GM12874 (cell line): ENCODE measurements around the gene ADGRD1.

Experiments
- TF ChIP-seq, protein P1 (sequence below): IDR thresholded peaks from 2 replicates; pipeline ENCODE4 v1.5.1; 2011; ENCODE audit warnings: low read depth, mild to moderate bottlenecking, control low read depth, low read length, moderate library complexity; ENCODE audit not compliant: insufficient read depth

ADGRD1 gene

GRCh38 chr12:130960058-130960457 is 6.4 kb downstream of the ADGRD1 start:
- TF ChIP-seq, protein P1, sequence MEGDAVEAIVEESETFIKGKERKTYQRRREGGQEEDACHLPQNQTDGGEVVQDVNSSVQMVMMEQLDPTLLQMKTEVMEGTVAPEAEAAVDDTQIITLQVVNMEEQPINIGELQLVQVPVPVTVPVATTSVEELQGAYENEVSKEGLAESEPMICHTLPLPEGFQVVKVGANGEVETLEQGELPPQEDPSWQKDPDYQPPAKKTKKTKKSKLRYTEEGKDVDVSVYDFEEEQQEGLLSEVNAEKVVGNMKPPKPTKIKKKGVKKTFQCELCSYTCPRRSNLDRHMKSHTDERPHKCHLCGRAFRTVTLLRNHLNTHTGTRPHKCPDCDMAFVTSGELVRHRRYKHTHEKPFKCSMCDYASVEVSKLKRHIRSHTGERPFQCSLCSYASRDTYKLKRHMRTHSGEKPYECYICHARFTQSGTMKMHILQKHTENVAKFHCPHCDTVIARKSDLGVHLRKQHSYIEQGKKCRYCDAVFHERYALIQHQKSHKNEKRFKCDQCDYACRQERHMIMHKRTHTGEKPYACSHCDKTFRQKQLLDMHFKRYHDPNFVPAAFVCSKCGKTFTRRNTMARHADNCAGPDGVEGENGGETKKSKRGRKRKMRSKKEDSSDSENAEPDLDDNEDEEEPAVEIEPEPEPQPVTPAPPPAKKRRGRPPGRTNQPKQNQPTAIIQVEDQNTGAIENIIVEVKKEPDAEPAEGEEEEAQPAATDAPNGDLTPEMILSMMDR = no peak

DNA sequence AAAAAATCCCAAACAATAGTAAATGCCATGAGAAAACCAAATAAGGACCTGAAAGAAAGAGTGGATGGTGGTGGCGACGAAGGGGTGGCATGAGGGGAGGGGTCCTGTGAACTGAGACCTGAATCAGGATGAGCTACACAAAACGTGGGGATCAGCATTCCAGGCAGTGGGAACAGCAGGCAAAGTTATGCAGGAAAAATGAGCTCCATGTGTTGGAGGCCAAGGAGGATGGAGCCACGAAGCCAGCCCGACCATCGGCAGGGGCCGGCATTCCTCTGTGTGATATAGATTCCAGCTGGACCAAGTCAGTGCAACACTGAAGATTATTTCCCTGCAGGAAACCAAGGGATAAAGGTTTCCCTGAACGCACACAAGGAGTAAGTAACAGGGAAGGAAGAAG is 7.1 kb downstream of the ADGRD1 start:
- TF ChIP-seq, protein P1 = no peak

- TF ChIP-seq, protein P1 = no peak
Measured at GRCh38 chr12:130961921-130962451, 8.3 kb downstream of the ADGRD1 start.

DNA sequence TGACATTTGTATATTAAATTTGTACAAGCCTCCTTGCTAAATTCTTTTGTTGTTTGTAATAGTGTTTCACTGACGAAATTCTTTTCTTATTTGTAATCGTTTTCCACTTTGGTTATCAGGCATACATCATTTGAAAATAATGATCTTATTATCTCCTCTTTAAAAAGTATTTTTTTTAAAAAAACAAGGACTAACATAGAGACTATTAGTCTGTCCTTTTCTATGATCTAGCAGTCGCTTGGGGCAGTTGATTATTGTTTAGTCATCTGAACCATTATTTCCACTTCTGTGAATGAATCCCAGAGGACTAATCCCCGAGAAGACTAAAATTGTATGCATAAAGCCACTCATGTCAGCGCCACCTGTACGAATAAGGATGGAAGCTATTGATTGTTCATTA is 11.5 kb downstream of the ADGRD1 start:
- TF ChIP-seq, protein P1 = no peak

DNA sequence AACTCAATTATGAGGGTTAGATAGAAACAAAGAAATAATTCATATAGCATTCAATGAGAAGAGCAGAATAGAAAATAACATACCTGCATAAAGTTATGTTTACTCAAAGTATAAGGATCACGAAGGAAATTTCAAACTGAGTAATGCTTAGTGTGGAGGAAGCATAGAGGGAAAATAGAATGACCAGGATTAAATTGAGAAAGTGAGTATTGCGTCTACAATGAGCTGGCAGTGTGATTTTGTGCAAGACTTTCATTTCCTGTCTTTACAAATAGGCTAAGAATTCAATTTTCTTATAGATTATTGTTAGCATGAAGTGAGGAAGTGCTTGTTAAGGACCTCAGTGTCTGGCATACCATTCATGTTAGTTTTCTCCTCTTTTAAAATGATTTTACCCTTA is 12.0 kb downstream of the ADGRD1 start:
- TF ChIP-seq, protein P1 = no peak

GRCh38 chr12:130966443-130967030 is 12.8 kb downstream of the ADGRD1 start:
- TF ChIP-seq, protein P1 = no peak

DNA sequence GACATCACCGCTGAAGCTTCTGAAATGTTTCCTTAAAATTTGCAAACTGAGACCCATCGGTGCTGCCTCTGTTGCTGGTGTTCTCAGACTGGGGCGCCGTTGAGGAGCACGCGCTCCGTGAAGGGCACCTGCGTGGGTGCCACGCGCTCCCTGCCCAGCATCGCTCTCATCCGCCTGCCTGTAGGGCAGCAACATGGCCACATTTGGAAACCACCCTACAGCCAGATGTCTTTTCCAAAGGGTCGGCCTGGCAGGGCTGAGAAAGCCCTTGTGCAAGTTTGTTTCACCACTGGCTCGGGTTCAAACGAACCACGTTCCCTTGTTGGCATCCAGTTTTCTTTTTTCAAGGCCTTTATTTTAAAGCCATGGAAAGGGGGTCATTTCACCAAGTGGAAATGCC is 13.9 kb downstream of the ADGRD1 start:
- TF ChIP-seq, protein P1 = no peak
